Esophagus muscularis mucosa (tissue), 4 donors: ENCODE results near the gene CAMTA1. TPM values are rescaled to one million over a fixed set of nuclear protein-coding genes. Genes with fewer than 3 reads are reported as not detected.

Experiments used
- DNase-seq: peaks from one replicate; pipeline ENCODE4 v3.0.0-alpha.2; 2017; ENCODE audit errors: extremely low spot score
- H3K27ac ChIP-seq, 4 donors: fragments of 200-600 bp; sonication (generic); replicated peaks in 1 of 4; 1 replicate in 3 of 4; 2 replicates in 1 of 4; pipeline ENCODE4 v1.5.1; 2016 to 2019; ENCODE audit warnings: mild to moderate bottlenecking in 1 of 4
- H3K27me3 ChIP-seq, 4 donors: fragments of 200-600 bp; sonication (generic); one replicate each; pipeline versions ENCODE4 v1.5.1 to v1.6.0; 2016 to 2019
- H3K36me3 ChIP-seq, 4 donors: fragments of 200-600 bp; sonication (generic); one replicate each; pipeline ENCODE4 v1.5.1; 2016 to 2019
- H3K4me1 ChIP-seq, 4 donors: fragments of 200-600 bp; sonication (generic); one replicate each; pipeline ENCODE4 v1.5.1; 2016 to 2019
- H3K4me3 ChIP-seq, 4 donors: fragments of 200-600 bp; sonication (generic); 1 replicate in 2 of 4; 2 replicates in 2 of 4; pipeline ENCODE4 v1.5.1; 2016 to 2019; ENCODE audit warnings: mild to moderate bottlenecking in 4 of 4, moderate library complexity in 1 of 4
- H3K9me3 ChIP-seq, 4 donors: fragments of 200-600 bp; sonication (generic); 1 replicate in 3 of 4; 2 replicates in 1 of 4; pipeline ENCODE4 v1.5.1; 2016 to 2019
- CTCF ChIP-seq, 3 experiments: fragments of 200-600 bp in 2 of 3; fragments of 450-650 bp in 1 of 3; sonication (generic) in 2 of 3; IDR thresholded peaks; one replicate each; pipeline ENCODE4 v1.5.1; 2017 to 2019; ENCODE audit warnings: antibody characterized with exemption in 3 of 3, mild to moderate bottlenecking in 2 of 3, moderate library complexity in 1 of 3
- EP300 ChIP-seq: sonication (generic); formaldehyde crosslinking; IDR thresholded peaks from one replicate; pipeline ENCODE4 v1.6.1; 2017; ENCODE audit warnings: antibody characterized with exemption
- POLR2A ChIP-seq: fragments of 450-650 bp; IDR thresholded peaks from one replicate; pipeline ENCODE4 v1.6.1; 2017; ENCODE audit warnings: antibody characterized with exemption, moderate library complexity, mild to moderate bottlenecking, low read depth
- POLR2AphosphoS5 ChIP-seq, 2 donors: sonication (generic); formaldehyde crosslinking; IDR thresholded peaks; one replicate each; pipeline ENCODE4 v1.6.1; 2017; ENCODE audit warnings: antibody characterized with exemption in 2 of 2
- whole genome bisulfite sequencing: methylation state at CpG from one replicate; pipeline ENCODE4 v1.1.5; 2018; 5-methylcytosine and 5-hydroxymethylcytosine counted together
- intact Hi-C: fragments of 100-400 bp; cut with DNase I; formaldehyde crosslinking; loops from one replicate; pipeline ENCODE4 v1.15.1; 2023
- total RNA-seq, 4 donors: library from RNA; depleted of rRNA; stranded (reverse); fragments of >200 nt; gene quantifications; one replicate each; pipeline versions ENCODE4 v1.1.0 to v1.2.1, GENCODE V29; 2016

CAMTA1 gene
- total RNA-seq, 4 donors from 2014 or later = 109 to 226 (median 139) TPM

GRCh38 chr1:6975331-6976043 is 190.2 kb downstream of the CAMTA1 start:
- no peak for TF ChIP-seq POLR2A
- no peak for TF ChIP-seq EP300
- TF ChIP-seq CTCF (IDR thresholded peaks at IDR 0.05) = no peak
- TF ChIP-seq POLR2AphosphoS5 (IDR thresholded peaks at IDR 0.05) = no peak
- H3K9me3 ChIP-seq = no peaks in the 10 kb centered on the region

GRCh38 chr1:6976044-6976375 is 190.8 kb downstream of the CAMTA1 start:
- Histone ChIP-seq H3K27ac (no peak overlapping the region), H3K9me3 (no peaks in the 10 kb centered on the region), H3K36me3 (no peaks in the 10 kb centered on the region), H3K27me3 (peaks cover 0 to 8% (median 0%) of the 10 kb centered on the region in 4 donors), H3K4me1 (peaks cover under 1 to 7% (median 5%) of the 10 kb centered on the region in 4 donors), H3K4me3 (no peak overlapping the region)
- TF ChIP-seq POLR2AphosphoS5 (IDR thresholded peaks at IDR 0.05) (no peak), EP300 (no peak), POLR2A (no peak), CTCF (IDR thresholded peaks at IDR 0.05) (no peak)
- intact Hi-C loops = no loop called here
- 64% methylated on average over 6 of the region's 6 CpGs for WGBS
- no peak for DNase-seq

More at GRCh38 chr1:6975331-6976043, 190.2 kb downstream of the CAMTA1 start:
- intact Hi-C loops = no loop called here
- DNase-seq = no peak
- 82% methylated on average over 16 of the region's 16 CpGs for WGBS
- Histone ChIP-seq H3K4me1 (peaks cover 4 to 12% (median 8%) of the 10 kb centered on the region in 4 donors), H3K27ac (no peak overlapping the region), H3K36me3 (no peaks in the 10 kb centered on the region), H3K27me3 (peaks cover 0 to 8% (median 0%) of the 10 kb centered on the region in 4 donors), H3K4me3 (no peak overlapping the region)

GRCh38 chr1:6979003-6979613 is 193.9 kb downstream of the CAMTA1 start:
- DNase-seq = no peak
- 70% methylated on average over 5 of the region's 5 CpGs for WGBS
- no peaks in the 10 kb centered on the region for H3K4me1 ChIP-seq
- H3K27ac ChIP-seq = no peak overlapping the region
- TF ChIP-seq EP300 = no peak
- H3K36me3 ChIP-seq = no peaks in the 10 kb centered on the region
- H3K9me3 ChIP-seq = no peaks in the 10 kb centered on the region
- peaks cover 0 to 9% (median 0%) of the 10 kb centered on the region in 4 donors for H3K27me3 ChIP-seq
- no peak overlapping the region for H3K4me3 ChIP-seq
- intact Hi-C loops = no loop called here

GRCh38 chr1:6981595-6981994 is 196.3 kb downstream of the CAMTA1 start:
- Histone ChIP-seq H3K27ac (no peak overlapping the region), H3K4me1 (no peaks in the 10 kb centered on the region), H3K27me3 (peaks cover 0 to 25% (median 0%) of the 10 kb centered on the region in 4 donors), H3K9me3 (no peaks in the 10 kb centered on the region), H3K36me3 (no peaks in the 10 kb centered on the region), H3K4me3 (no peak overlapping the region)
- TF ChIP-seq POLR2A (no peak), CTCF (IDR thresholded peaks at IDR 0.05) (no peak), POLR2AphosphoS5 (IDR thresholded peaks at IDR 0.05) (no peak), EP300 (no peak)
- no peak for DNase-seq
- intact Hi-C loops = no loop called here

GRCh38 chr1:6982443-6982842 is 197.2 kb downstream of the CAMTA1 start:
- no peak for DNase-seq
- TF ChIP-seq EP300 (no peak), CTCF (IDR thresholded peaks at IDR 0.05) (no peak), POLR2AphosphoS5 (IDR thresholded peaks at IDR 0.05) (no peak), POLR2A (no peak)
- H3K27me3 ChIP-seq = peaks cover 0 to 29% (median 0%) of the 10 kb centered on the region in 4 donors
- intact Hi-C loops = no loop called here
- WGBS = 89% methylated on average over 8 of the region's 9 CpGs
- no peak overlapping the region for H3K27ac ChIP-seq
- H3K9me3 ChIP-seq = no peaks in the 10 kb centered on the region
- no peak overlapping the region for H3K4me3 ChIP-seq
- no peaks in the 10 kb centered on the region for H3K36me3 ChIP-seq
- H3K4me1 ChIP-seq = no peaks in the 10 kb centered on the region
